GM23338 (cell line): ENCODE results near the gene ZBP1. TPM values are rescaled to one million over a fixed set of nuclear protein-coding genes. Genes with fewer than 3 reads are reported as not detected.

Source experiments
- ATAC-seq: fragments of 200-7000 bp; cut with Tn5 transposase; 3 replicates; pipeline ENCODE4 v1.9.1; 2020
- DNase-seq: peaks from one replicate; pipeline ENCODE4 v3.0.0-alpha.2; 2015; ENCODE audit warnings: low spot score
- H2AFZ ChIP-seq: fragments of 200-600 bp; sonication (generic); 2 replicates; pipeline ENCODE4 v1.8.0; 2016; ENCODE audit warnings: antibody characterized with exemption, mild to moderate bottlenecking, moderate library complexity
- H3F3A ChIP-seq: fragments of 200-600 bp; sonication (generic); replicated peaks from 2 replicates; pipeline ENCODE4 v1.8.0; 2017; ENCODE audit warnings: antibody characterized with exemption, mixed run types, low read depth
- H3K27ac ChIP-seq: fragments of 200-600 bp; sonication (generic); 2 replicates; pipeline ENCODE4 v1.6.1; 2016; ENCODE audit warnings: low read depth
- H3K27me3 ChIP-seq: fragments of 200-600 bp; sonication (generic); 2 replicates; pipeline ENCODE4 v1.8.0; 2016; ENCODE audit warnings: mild to moderate bottlenecking, mixed run types, moderate library complexity; ENCODE audit not compliant: insufficient read depth
- H3K36me3 ChIP-seq: fragments of 200-600 bp; sonication (generic); 2 replicates; pipeline ENCODE4 v1.8.0; 2016; ENCODE audit warnings: mild to moderate bottlenecking; ENCODE audit not compliant: insufficient read depth
- H3K4me1 ChIP-seq: fragments of 200-600 bp; sonication (generic); 2 replicates; pipeline ENCODE4 v1.8.0; 2016; ENCODE audit warnings: mild to moderate bottlenecking, moderate library complexity; ENCODE audit not compliant: insufficient read depth
- H3K4me2 ChIP-seq: fragments of 200-600 bp; sonication (generic); 2 replicates; pipeline ENCODE4 v1.7.1; 2017; ENCODE audit warnings: mixed run types
- H3K4me3 ChIP-seq: fragments of 200-600 bp; sonication (generic); 2 replicates; pipeline ENCODE4 v1.6.1; 2016; ENCODE audit warnings: mixed run types
- H3K79me2 ChIP-seq: fragments of 200-600 bp; sonication (generic); replicated peaks from 2 replicates; pipeline ENCODE4 v1.8.0; 2017; ENCODE audit warnings: mild to moderate bottlenecking; ENCODE audit not compliant: insufficient read depth
- H3K9me2 ChIP-seq: fragments of 200-600 bp; sonication (generic); 2 replicates; pipeline ENCODE4 v1.8.0; 2017; ENCODE audit not compliant: insufficient read depth
- H4K20me1 ChIP-seq: fragments of 200-600 bp; sonication (generic); replicated peaks from 2 replicates; pipeline ENCODE4 v1.8.0; 2017; ENCODE audit warnings: mild to moderate bottlenecking; ENCODE audit not compliant: insufficient read depth
- H3K27ac Mint-ChIP-seq: 2 replicates; pipeline ENCODE4 v1.8.0; 2020; ENCODE audit warnings: inconsistent platforms, mild to moderate bottlenecking, moderate library complexity, mixed read lengths
- H3K27me3 Mint-ChIP-seq: 3 replicates; pipeline ENCODE4 v1.8.0; 2022; ENCODE audit warnings: low read depth, mild to moderate bottlenecking, moderate library complexity, mixed read lengths, inconsistent platforms; ENCODE audit not compliant: insufficient read depth, poor library complexity
- H3K36me3 Mint-ChIP-seq: 3 replicates; pipeline ENCODE4 v1.8.0; 2021; ENCODE audit warnings: low read depth, mild to moderate bottlenecking, inconsistent platforms, moderate library complexity, mixed read lengths
- H3K4me1 Mint-ChIP-seq: 3 replicates; pipeline ENCODE4 v1.8.0; 2020; ENCODE audit warnings: mild to moderate bottlenecking, inconsistent platforms, mixed read lengths
- H3K4me3 Mint-ChIP-seq: 3 replicates; pipeline ENCODE4 v1.8.0; 2021; ENCODE audit warnings: moderate library complexity, mild to moderate bottlenecking, inconsistent platforms, mixed read lengths
- H3K9me3 Mint-ChIP-seq: 3 replicates; pipeline ENCODE4 v1.8.0; 2020; ENCODE audit warnings: moderate library complexity, mild to moderate bottlenecking, inconsistent platforms, mixed read lengths
- CREB1 ChIP-seq: fragments of 250-450 bp; sonication (Bioruptor Pico); IDR thresholded peaks from 2 replicates; pipeline ENCODE4 v1.5.0; 2020; ENCODE audit warnings: low read depth, mild to moderate bottlenecking, moderate library complexity
- CTCF ChIP-seq, 2 experiments: fragments of 200-600 bp in 1 of 2; sonication (generic) in 1 of 2; conservative IDR thresholded peaks; 2 replicates each; pipeline versions ENCODE4 v1.5.1 to v1.6.1; 2016 to 2017; ENCODE audit warnings: antibody characterized with exemption in 2 of 2, low read depth in 2 of 2, mild to moderate bottlenecking in 2 of 2, moderate library complexity in 1 of 2
- ETS1 ChIP-seq: IDR thresholded peaks from 2 replicates; pipeline ENCODE4 v1.6.1; 2016; ENCODE audit warnings: antibody characterized with exemption
- EZH2 ChIP-seq: fragments of 200-600 bp; sonication (generic); IDR thresholded peaks from one replicate; pipeline ENCODE4 v1.8.0; 2017; ENCODE audit warnings: antibody characterized with exemption, mild to moderate bottlenecking, low read depth; ENCODE audit not compliant: unreplicated experiment
- EZH2phosphoT487 ChIP-seq: fragments of 200-600 bp; sonication (generic); IDR thresholded peaks from one replicate; pipeline ENCODE4 v1.8.1; 2018; ENCODE audit warnings: antibody characterized with exemption; ENCODE audit not compliant: unreplicated experiment
- JUNB ChIP-seq: IDR thresholded peaks from one replicate; pipeline ENCODE4 v1.6.1; 2016; ENCODE audit warnings: antibody characterized with exemption; ENCODE audit not compliant: unreplicated experiment
- POLR2AphosphoS5 ChIP-seq: IDR thresholded peaks from 2 replicates; pipeline ENCODE4 v1.6.1; 2016; ENCODE audit warnings: antibody characterized with exemption, low read depth
- REST ChIP-seq: IDR thresholded peaks from one replicate; pipeline ENCODE4 v1.6.1; 2018; ENCODE audit warnings: antibody characterized with exemption; ENCODE audit not compliant: unreplicated experiment
- STAT1 ChIP-seq: IDR thresholded peaks from one replicate; pipeline ENCODE4 v1.6.1; 2016; ENCODE audit warnings: antibody characterized with exemption; ENCODE audit not compliant: unreplicated experiment
- ZNF114 ChIP-seq: fragments of 250-450 bp; sonication (Bioruptor Pico); IDR thresholded peaks from 2 replicates; pipeline ENCODE4 v1.5.0; 2020; ENCODE audit warnings: mild to moderate bottlenecking, moderate library complexity
- ZNF331 ChIP-seq: fragments of 250-450 bp; sonication (Bioruptor Pico); IDR thresholded peaks from 2 replicates; pipeline ENCODE4 v1.5.0; 2020; ENCODE audit warnings: low read depth, mild to moderate bottlenecking, moderate library complexity
- long read RNA-seq: library from polyadenylated mRNA; unstranded; transcript quantifications from one replicate; pipeline ENCODE4 v2.0.0, GENCODE V29; 2020; ENCODE audit not compliant: unreplicated experiment
- polyA plus RNA-seq: library from polyadenylated mRNA; unstranded; fragments of >200 nt; fragmentation: Nextera tagmentation; extraction: Ambion mirVana; gene quantifications from 2 replicates; pipeline ENCODE4 v1.2.1, GENCODE V29; 2016
- total RNA-seq: library from RNA; depleted of rRNA; stranded (reverse); fragments of >200 nt; shearing (Covaris generic); gene quantifications from 2 replicates; pipeline ENCODE4 v1.2.3, GENCODE V29; 2014; rRNA removed

Gene ZBP1
- not detected in 2 replicates for total RNA-seq
- not detected in 2 replicates for polyA plus RNA-seq
- long read RNA-seq: 0 reads

GRCh38 chr20:57620274-57620990 lies at the start of gene ZBP1:
Gene ZBP1, minus strand, starts transcription at chr20:57620426. Its CDS starts 131 bp downstream, at chr20:57620295.
- Histone ChIP-seq H3F3A (no peaks in the 10 kb centered on the region), H3K4me1 (no peaks in the 10 kb centered on the region), H4K20me1 (no peaks in the 10 kb centered on the region), H3K4me2 (no peak within 1 kb of the TSS), H3K4me3 (no peak within 1 kb of the TSS), H3K27ac (no peak within 1 kb of the TSS), H2AFZ (no peak within 1 kb of the TSS), H3K9me2 (peaks cover 8% of the 10 kb centered on the region; the same call in 1 of the 2 replicates), H3K36me3 (no peaks in the 10 kb centered on the region), H3K79me2 (no peaks in the 10 kb centered on the region), H3K27me3 (no peaks in the 10 kb centered on the region)
- no peak for TF ChIP-seq JUNB
- TF ChIP-seq ZNF331: no peak
- TF ChIP-seq POLR2AphosphoS5: no peak
- TF ChIP-seq REST: no peak
- TF ChIP-seq ZNF114: no peak
- no peak for TF ChIP-seq EZH2
- no peak for TF ChIP-seq STAT1
- TF ChIP-seq CTCF (conservative IDR thresholded peaks at IDR 0.05; ENCODE audit: low read depth in 2 of 2): no peak
- no peak for TF ChIP-seq ETS1
- no peak for TF ChIP-seq EZH2phosphoT487
- TF ChIP-seq CREB1 (CRISPR knock-in tag): no peak
- Mint-ChIP-seq H3K27me3 (peaks cover 2% of the 10 kb centered on the region), H3K9me3 (peaks cover 10% of the 10 kb centered on the region; the same call in 2 of the 3 replicates), H3K4me1 (peaks cover 2% of the 10 kb centered on the region; the same call in 2 of the 3 replicates), H3K4me3 (no peak within 1 kb of the TSS), H3K27ac (no peak within 1 kb of the TSS), H3K36me3 (no peaks in the 10 kb centered on the region; the same call in 1 of the 3 replicates)
- DNase-seq: no peak
- ATAC-seq: no peak
